HG02642 (cell line): ENCODE measurements around the gene TUT4.

ENCODE experiments used
- ATAC-seq: cut with Tn5 transposase; IDR thresholded peaks from one replicate; pipeline ENCODE4 v1.9.1; 2021; ENCODE audit warnings: mild to moderate bottlenecking; ENCODE audit not compliant: unreplicated experiment, poor library complexity

The TUT4 gene

GRCh38 chr1:52542085-52542688 lies 10.7 kb downstream of the TUT4 start:
- no peak for ATAC-seq

GRCh38 chr1:52534928-52535764 lies 17.7 kb downstream of the TUT4 start:
- ATAC-seq: no peak

GRCh38 chr1:52533713-52534112 lies 19.2 kb downstream of the TUT4 start:
- ATAC-seq: no peak

- ATAC-seq: no peak
Measured at GRCh38 chr1:52532731-52533327, 20.1 kb downstream of the TUT4 start.

GRCh38 chr1:52532247-52532646 lies 20.6 kb downstream of the TUT4 start:
- no peak for ATAC-seq

- no peak for ATAC-seq
Measured at GRCh38 chr1:52531249-52531872, 21.5 kb downstream of the TUT4 start.

- ATAC-seq: no peak
Measured at GRCh38 chr1:52530563-52531144, 22.2 kb downstream of the TUT4 start.

- ATAC-seq: no peak
Measured at GRCh38 chr1:52523376-52523775, 29.5 kb downstream of the TUT4 start.

- ATAC-seq: no peak
Measured at GRCh38 chr1:52520148-52520547, 32.7 kb downstream of the TUT4 start.

GRCh38 chr1:52518962-52519361 lies 33.9 kb downstream of the TUT4 start:
- no peak for ATAC-seq

- ATAC-seq: no peak
Measured at GRCh38 chr1:52511851-52512615, 40.9 kb downstream of the TUT4 start.

GRCh38 chr1:52511439-52511838 lies 41.5 kb downstream of the TUT4 start:
- no peak for ATAC-seq

GRCh38 chr1:52506920-52507546 lies 45.9 kb downstream of the TUT4 start:
- no peak for ATAC-seq

GRCh38 chr1:52506349-52506748 lies 46.5 kb downstream of the TUT4 start:
- ATAC-seq: no peak

GRCh38 chr1:52504720-52505119 lies 48.2 kb downstream of the TUT4 start:
- ATAC-seq: no peak

- no peak for ATAC-seq
Measured at GRCh38 chr1:52503706-52504105, 49.2 kb downstream of the TUT4 start.

GRCh38 chr1:52502789-52503188 lies 50.1 kb downstream of the TUT4 start:
- no peak for ATAC-seq

- ATAC-seq: no peak
Measured at GRCh38 chr1:52487632-52488031, 65.3 kb downstream of the TUT4 start.

- no peak for ATAC-seq
Measured at GRCh38 chr1:52482326-52483004, 70.4 kb downstream of the TUT4 start.
